GM12891 (cell line): ENCODE data around the gene SNX9.

Experiments
- PAX5 ChIP-seq: IDR thresholded peaks from 2 replicates; pipeline ENCODE4 v1.6.1; 2011; ENCODE audit warnings: low read length, moderate library complexity, mild to moderate bottlenecking; ENCODE audit not compliant: insufficient read depth, severe bottlenecking
- POLR2A ChIP-seq: IDR thresholded peaks from 2 replicates; pipeline ENCODE4 v1.6.1; 2011; ENCODE audit warnings: low read depth, low read length, control low read depth
- POLR2AphosphoS5 ChIP-seq: IDR thresholded peaks from 2 replicates; pipeline ENCODE4 v1.6.1; 2011; ENCODE audit warnings: low read depth, low read length, control low read depth
- POU2F2 ChIP-seq: IDR thresholded peaks from 2 replicates; pipeline ENCODE4 v1.6.1; 2011; ENCODE audit warnings: low read depth, mild to moderate bottlenecking, control low read depth, low read length, moderate library complexity
- SPI1 ChIP-seq: IDR thresholded peaks from 2 replicates; pipeline ENCODE4 v1.6.1; 2011; ENCODE audit warnings: low read depth, low read length, control low read depth
- TAF1 ChIP-seq: IDR thresholded peaks from 2 replicates; pipeline ENCODE4 v1.6.1; 2011; ENCODE audit warnings: low read depth, low read length, control low read depth

DNA sequence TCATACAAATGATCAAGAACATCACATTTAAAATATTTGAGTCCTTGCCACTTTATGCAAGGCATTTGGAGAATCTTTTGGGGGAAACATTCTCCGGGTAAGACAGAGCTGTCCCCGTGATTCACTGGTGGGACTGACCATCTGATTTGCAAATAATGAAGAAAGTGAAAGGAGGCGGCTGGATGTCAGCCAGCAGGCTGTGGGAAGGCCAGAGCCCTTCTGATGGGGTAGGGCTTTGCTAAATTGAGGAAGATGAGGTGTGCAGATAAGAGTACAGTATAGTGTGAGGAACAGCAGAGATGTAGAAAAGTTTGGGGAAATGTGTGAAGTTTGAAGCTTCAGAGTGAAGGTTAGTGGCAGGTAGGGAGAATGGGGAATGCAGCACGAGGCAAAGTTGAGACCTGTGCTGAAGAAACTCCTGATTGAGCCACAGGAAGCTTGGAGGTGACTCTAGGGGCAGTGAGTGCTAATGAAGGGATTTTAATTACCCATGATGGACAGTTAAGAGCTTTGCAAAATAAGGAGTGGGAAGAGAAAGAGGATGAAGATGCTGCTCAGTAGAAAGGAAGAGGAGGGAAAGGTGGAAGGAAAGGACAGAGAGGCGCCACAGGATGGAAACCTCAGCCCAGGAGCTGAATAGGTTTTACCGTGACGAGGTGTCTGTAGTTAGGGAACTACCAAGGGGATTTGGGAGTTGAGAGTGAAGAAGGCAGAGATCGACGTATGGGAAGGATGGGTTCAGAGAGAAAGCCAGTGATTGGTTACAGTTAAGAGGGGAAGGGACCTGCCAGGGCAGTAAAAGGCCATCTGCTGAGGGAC lies 68.7 kb downstream of the SNX9 start:
- no peak for TF ChIP-seq POLR2A
- TF ChIP-seq POLR2AphosphoS5: no peak
- TF ChIP-seq TAF1: no peak
- TF ChIP-seq POU2F2: no peak
- TF ChIP-seq SPI1: no peak
- TF ChIP-seq PAX5: no peak
